ENCODE results near the gene FYTTD1. TPM values are rescaled to one million over a fixed set of nuclear protein-coding genes. Genes with fewer than 3 reads are reported as not detected.
"Not testable (repeated sequence)": the region's sequence is repeated elsewhere in the genome, so short reads cannot be mapped to it uniquely, and the experiment has no call there.

FYTTD1 gene
- total and polyA plus RNA-seq, 9 donors, result 16.8 to 70.5 (median 52.0) TPM

- H3K27ac ChIP-seq, result no peak overlapping the region
- no peaks in the 10 kb centered on the region for H3K4me1 ChIP-seq (ENCODE audit: insufficient read depth)
- no peak overlapping the region for H3K4me3 ChIP-seq
- intact Hi-C loops (cut with DNase I), result no loop called here
- 47 to 73% (median 57%) methylated on average over 2 of the region's 2 CpGs for WGBS, 3 donors
- H3K36me3 ChIP-seq, result no peaks in the 10 kb centered on the region
- no peaks in the 10 kb centered on the region for H3K9me3 ChIP-seq
- no peak for DNase-seq
- TF ChIP-seq EP300 (IDR thresholded peaks at IDR 0.05) (no peak), POLR2A (IDR thresholded peaks at IDR 0.05) (no peak)
- TF ChIP-seq, protein P1, sequence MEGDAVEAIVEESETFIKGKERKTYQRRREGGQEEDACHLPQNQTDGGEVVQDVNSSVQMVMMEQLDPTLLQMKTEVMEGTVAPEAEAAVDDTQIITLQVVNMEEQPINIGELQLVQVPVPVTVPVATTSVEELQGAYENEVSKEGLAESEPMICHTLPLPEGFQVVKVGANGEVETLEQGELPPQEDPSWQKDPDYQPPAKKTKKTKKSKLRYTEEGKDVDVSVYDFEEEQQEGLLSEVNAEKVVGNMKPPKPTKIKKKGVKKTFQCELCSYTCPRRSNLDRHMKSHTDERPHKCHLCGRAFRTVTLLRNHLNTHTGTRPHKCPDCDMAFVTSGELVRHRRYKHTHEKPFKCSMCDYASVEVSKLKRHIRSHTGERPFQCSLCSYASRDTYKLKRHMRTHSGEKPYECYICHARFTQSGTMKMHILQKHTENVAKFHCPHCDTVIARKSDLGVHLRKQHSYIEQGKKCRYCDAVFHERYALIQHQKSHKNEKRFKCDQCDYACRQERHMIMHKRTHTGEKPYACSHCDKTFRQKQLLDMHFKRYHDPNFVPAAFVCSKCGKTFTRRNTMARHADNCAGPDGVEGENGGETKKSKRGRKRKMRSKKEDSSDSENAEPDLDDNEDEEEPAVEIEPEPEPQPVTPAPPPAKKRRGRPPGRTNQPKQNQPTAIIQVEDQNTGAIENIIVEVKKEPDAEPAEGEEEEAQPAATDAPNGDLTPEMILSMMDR (IDR thresholded peaks at IDR 0.05), result no peak
- no peaks in the 10 kb centered on the region for H3K27me3 ChIP-seq
These were observed 19.5 kb upstream of the FYTTD1 start for GRCh38 chr3:197730200-197730599.

DNA sequence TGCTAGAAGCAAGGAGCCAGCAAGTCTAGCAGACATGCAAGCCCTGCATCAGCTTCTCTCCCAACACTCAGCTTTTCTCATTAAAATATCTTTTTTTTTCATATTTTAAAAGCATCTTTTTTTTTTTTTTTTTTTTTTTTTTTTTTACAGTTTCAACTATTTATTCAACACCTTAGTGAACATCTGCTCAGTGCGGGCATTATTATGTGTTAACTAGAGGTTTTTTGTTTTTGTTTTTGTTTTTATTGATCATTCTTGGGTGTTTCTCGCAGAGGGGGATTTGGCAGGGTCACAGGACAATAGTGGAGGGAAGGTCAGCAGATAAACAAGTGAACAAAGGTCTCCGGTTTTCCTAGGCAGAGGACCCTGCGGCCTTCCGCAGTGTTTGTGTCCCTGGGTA lies 18.9 kb upstream of the FYTTD1 start:
- intact Hi-C loops (cut with DNase I); DNase-seq; H3K9me3 ChIP-seq; H3K4me3 ChIP-seq; H3K27me3 ChIP-seq; H3K36me3 ChIP-seq; H3K27ac ChIP-seq; H3K4me1 ChIP-seq (ENCODE audit: insufficient read depth): not testable (repeated sequence)
- 88 to 96% (median 93%) methylated on average over 2 to 5 of the region's 5 CpGs for WGBS, 3 donors

GRCh38 chr3:197731483-197731882 lies 18.2 kb upstream of the FYTTD1 start:
- H3K9me3 ChIP-seq; H3K27ac ChIP-seq; intact Hi-C loops (cut with DNase I); H3K4me3 ChIP-seq; DNase-seq; H3K4me1 ChIP-seq (ENCODE audit: insufficient read depth); H3K27me3 ChIP-seq; H3K36me3 ChIP-seq: not testable (repeated sequence)
- 93 to 96% (median 94%) methylated on average over 23 to 27 of the region's 27 CpGs for WGBS, 3 donors

DNA sequence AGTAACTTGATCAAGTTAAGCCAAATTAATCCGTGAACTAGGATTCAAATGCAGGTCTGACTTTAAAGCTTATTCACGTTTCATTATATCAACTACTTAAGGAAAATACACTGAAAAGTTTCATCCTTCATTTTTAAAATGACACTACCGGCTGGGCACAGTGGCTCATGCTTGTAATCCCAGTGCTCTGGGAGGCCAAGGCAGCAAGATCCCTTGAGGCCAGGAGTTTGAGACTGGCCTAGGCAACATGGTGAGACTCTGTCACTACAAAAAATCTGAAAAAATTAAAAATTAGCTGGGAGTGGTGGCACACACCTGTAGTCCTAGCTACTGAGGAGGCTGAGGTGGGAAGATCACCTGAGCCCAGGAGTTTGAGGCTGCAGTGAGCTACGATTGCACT lies 16.6 kb upstream of the FYTTD1 start:
- intact Hi-C loops (cut with DNase I), result no loop called here
- no peak overlapping the region for H3K4me3 ChIP-seq
- 93 to 95% (median 94%) methylated on average over 4 of the region's 4 CpGs for WGBS, 3 donors
- no peaks in the 10 kb centered on the region for H3K9me3 ChIP-seq
- peaks cover 2% of the 10 kb centered on the region for H3K4me1 ChIP-seq (ENCODE audit: insufficient read depth)
- no peak for DNase-seq
- no peaks in the 10 kb centered on the region for H3K27me3 ChIP-seq
- H3K27ac ChIP-seq, result no peak overlapping the region
- no peak for TF ChIP-seq EP300 (IDR thresholded peaks at IDR 0.05)
- no peak for TF ChIP-seq POLR2A (IDR thresholded peaks at IDR 0.05)
- TF ChIP-seq, protein P1 (IDR thresholded peaks at IDR 0.05), result no peak
- H3K36me3 ChIP-seq, result no peaks in the 10 kb centered on the region

GRCh38 chr3:197734667-197735318 lies 14.9 kb upstream of the FYTTD1 start:
- DNase-seq, result no peak
- intact Hi-C loops (cut with DNase I), result no loop called here
- Histone ChIP-seq H3K4me3 (no peak overlapping the region), H3K27me3 (no peaks in the 10 kb centered on the region), H3K36me3 (no peaks in the 10 kb centered on the region), H3K9me3 (no peaks in the 10 kb centered on the region), H3K4me1 (ENCODE audit: insufficient read depth) (peaks cover 2% of the 10 kb centered on the region), H3K27ac (no peak overlapping the region)
- WGBS, 3 donors, result 75 to 89% (median 79%) methylated on average over 7 of the region's 7 CpGs
- TF ChIP-seq EP300 (IDR thresholded peaks at IDR 0.05), result no peak
- TF ChIP-seq, protein P1 (IDR thresholded peaks at IDR 0.05), result no peak
- TF ChIP-seq POLR2A (IDR thresholded peaks at IDR 0.05), result no peak

All from ovary (tissue), 9 donors.